H1 (cell line): ENCODE measurements around the gene FNDC11. TPM values are rescaled to one million over a fixed set of nuclear protein-coding genes. Genes with fewer than 3 reads are reported as not detected.
A peak's percentile ranks its signal among the peaks of the same experiment; 100 is the strongest.

ENCODE experiments used
- CTCF ChIA-PET: fragments of 300-600 bp; sonication (Branson Sonifier 250); formaldehyde crosslinking; loops from one replicate; lab custom pipeline; 2021; ENCODE audit not compliant: partially characterized antibody; lab: Charles Lee
- POLR2A ChIA-PET: fragments of 300-600 bp; sonication (Branson Sonifier 250); formaldehyde crosslinking; loops from one replicate; lab custom pipeline; 2021; ENCODE audit warnings: inconsistent platforms; ENCODE audit not compliant: partially characterized antibody; lab: Charles Lee
- DNase-seq, 2 experiments: peaks; one replicate each; pipeline versions ENCODE4 v3.0.0 to v3.0.0-alpha.2; 2010 to 2022; ENCODE audit warnings: low spot score in 2 of 2, low read depth in 1 of 2, mixed read lengths in 1 of 2
- FAIRE-seq: peaks from 2 replicates; lab custom pipeline; 2011; peaks lifted over from hg19 to GRCh38; lab: Jason Lieb, UNC
- H2AFZ ChIP-seq: 2 replicates; pipeline ENCODE4 v1.8.1; 2012; ENCODE audit warnings: low read length, inconsistent platforms
- H2AK5ac ChIP-seq: 2 replicates; pipeline ENCODE4 v1.6.1; 2013; ENCODE audit warnings: low read depth, low read length
- H2BK120ac ChIP-seq: replicated peaks from 2 replicates; pipeline ENCODE3; 2013; ENCODE audit warnings: low read depth, low read length, inconsistent platforms
- H2BK12ac ChIP-seq: 2 replicates; pipeline ENCODE4 v1.6.1; 2013; ENCODE audit warnings: low read depth, low read length
- H2BK15ac ChIP-seq: 2 replicates; pipeline ENCODE4 v1.6.1; 2013; ENCODE audit warnings: low read length
- H2BK20ac ChIP-seq: 2 replicates; pipeline ENCODE4 v1.6.1; 2013; ENCODE audit warnings: low read length
- H2BK5ac ChIP-seq: 2 replicates; pipeline ENCODE4 v1.6.1; 2013; ENCODE audit warnings: low read depth, low read length
- H3K14ac ChIP-seq: 2 replicates; pipeline ENCODE4 v1.6.1; 2013; ENCODE audit warnings: inconsistent platforms; ENCODE audit not compliant: insufficient read length
- H3K18ac ChIP-seq: 2 replicates; pipeline ENCODE4 v1.6.1; 2013; ENCODE audit warnings: low read length; ENCODE audit errors: extremely low read depth
- H3K23ac ChIP-seq: 2 replicates; pipeline ENCODE4 v1.6.1; 2013; ENCODE audit warnings: inconsistent platforms; ENCODE audit not compliant: insufficient read length
- H3K23me2 ChIP-seq: 2 replicates; pipeline ENCODE4 v1.6.1; 2013; ENCODE audit warnings: low read depth, low read length
- H3K27ac ChIP-seq: 2 replicates; pipeline ENCODE4 v1.6.1; 2011; ENCODE audit warnings: low read depth, low read length, inconsistent platforms
- H3K27me3 ChIP-seq, 4 experiments: replicated peaks in 1 of 4; 1 replicate in 1 of 4; 2 replicates in 3 of 4; pipeline versions ENCODE4 v1.6.1 to v1.8.1; 2011 to 2013; ENCODE audit warnings: low read length in 3 of 4, mild to moderate bottlenecking in 3 of 4, inconsistent platforms in 2 of 4, mixed read lengths in 2 of 4, moderate library complexity in 1 of 4; ENCODE audit not compliant: control insufficient read depth in 3 of 4, insufficient read depth in 3 of 4; ENCODE audit errors: extremely low read depth in 1 of 4
- H3K36me3 ChIP-seq, 4 experiments: 2 replicates each; pipeline versions ENCODE4 v1.6.1 to v1.8.1; 2011 to 2013; ENCODE audit warnings: mild to moderate bottlenecking in 4 of 4, low read length in 3 of 4, moderate library complexity in 2 of 4, control low read depth in 1 of 4, inconsistent platforms in 1 of 4; ENCODE audit not compliant: insufficient read depth in 4 of 4, control insufficient read depth in 2 of 4
- H3K4ac ChIP-seq: replicated peaks from 2 replicates; pipeline ENCODE3; 2013; ENCODE audit warnings: low read length, low read depth, mixed read lengths, inconsistent platforms; ENCODE audit not compliant: insufficient read length
- H3K4me1 ChIP-seq, 4 experiments: replicated peaks in 1 of 4; 1 replicate in 1 of 4; 2 replicates in 3 of 4; pipeline versions ENCODE4 v1.6.1 to v1.8.1; 2011 to 2013; ENCODE audit warnings: low read length in 3 of 4, inconsistent platforms in 2 of 4, mixed read lengths in 1 of 4; ENCODE audit not compliant: insufficient read depth in 4 of 4, control insufficient read depth in 3 of 4
- H3K4me2 ChIP-seq, 2 experiments: 2 replicates each; pipeline versions ENCODE4 v1.6.1 to v1.8.1; 2011 to 2013; ENCODE audit warnings: low read depth in 2 of 2, low read length in 2 of 2, control low read depth in 1 of 2, inconsistent platforms in 1 of 2, mild to moderate bottlenecking in 1 of 2; ENCODE audit not compliant: insufficient read depth in 1 of 2
- H3K4me3 ChIP-seq, 4 experiments: fragments of 200-600, 300-600 bp in 1 of 4; sonication (generic), shearing (Covaris generic), sonication (Bioruptor Twin) in 1 of 4; 2 replicates each; pipeline versions ENCODE4 v1.5.1 to v1.8.1; 2011 to 2016; ENCODE audit warnings: low read length in 4 of 4, low read depth in 3 of 4, control low read depth in 2 of 4, inconsistent platforms in 2 of 4, mild to moderate bottlenecking in 2 of 4, mixed read lengths in 1 of 4, moderate library complexity in 1 of 4; ENCODE audit not compliant: insufficient read depth in 2 of 4; ENCODE audit errors: extremely low read depth in 1 of 4
- H3K56ac ChIP-seq: replicated peaks from 2 replicates; pipeline ENCODE3; 2013; ENCODE audit warnings: low read depth, mild to moderate bottlenecking, mixed read lengths, low read length, inconsistent platforms; ENCODE audit not compliant: insufficient read length
- H3K79me1 ChIP-seq: 2 replicates; pipeline ENCODE4 v1.6.1; 2013; ENCODE audit warnings: low read depth, low read length, control low read depth
- H3K79me2 ChIP-seq, 2 experiments: 2 replicates each; pipeline versions ENCODE4 v1.6.1 to v1.8.1; 2012 to 2013; ENCODE audit warnings: low read length in 2 of 2, mild to moderate bottlenecking in 2 of 2, inconsistent platforms in 1 of 2; ENCODE audit not compliant: insufficient read depth in 2 of 2, control insufficient read depth in 1 of 2
- H3K9ac ChIP-seq, 4 experiments: replicated peaks in 1 of 4; 1 replicate in 1 of 4; 2 replicates in 3 of 4; pipeline versions ENCODE4 v1.6.1 to v1.8.1; 2011 to 2013; ENCODE audit warnings: low read depth in 3 of 4, low read length in 3 of 4, control low read depth in 2 of 4, mild to moderate bottlenecking in 2 of 4, moderate library complexity in 2 of 4, inconsistent platforms in 1 of 4; ENCODE audit errors: extremely low read depth in 1 of 4
- H3K9me3 ChIP-seq, 2 experiments: 2 replicates each; pipeline versions ENCODE4 v1.6.1 to v1.8.1; 2012 to 2013; ENCODE audit warnings: mild to moderate bottlenecking in 2 of 2, moderate library complexity in 2 of 2, control low read depth in 1 of 2, inconsistent platforms in 1 of 2, low read depth in 1 of 2, low read length in 1 of 2, mixed read lengths in 1 of 2; ENCODE audit not compliant: insufficient read depth in 2 of 2
- H4K20me1 ChIP-seq, 2 experiments: replicated peaks in 1 of 2; 2 replicates each; pipeline versions ENCODE3 to v1.8.1; 2011 to 2013; ENCODE audit warnings: inconsistent platforms in 2 of 2, low read length in 2 of 2, mild to moderate bottlenecking in 1 of 2; ENCODE audit not compliant: insufficient read depth in 2 of 2, control insufficient read depth in 1 of 2
- H4K5ac ChIP-seq: 2 replicates; pipeline ENCODE4 v1.6.1; 2013; ENCODE audit warnings: low read length, low read depth, mixed read lengths, inconsistent platforms; ENCODE audit not compliant: insufficient read length
- H4K8ac ChIP-seq: 2 replicates; pipeline ENCODE4 v1.8.0; 2013; ENCODE audit warnings: mild to moderate bottlenecking, moderate library complexity, low read length, inconsistent platforms; ENCODE audit not compliant: insufficient read depth; ENCODE audit errors: extremely low read depth
- H4K91ac ChIP-seq: replicated peaks from 2 replicates; pipeline ENCODE3; 2013; ENCODE audit warnings: low read length, mixed read lengths, inconsistent platforms; ENCODE audit not compliant: insufficient read length
- CEBPB ChIP-seq: IDR thresholded peaks from 2 replicates; pipeline ENCODE4 v1.6.1; 2012; ENCODE audit warnings: low read depth, low read length
- MAX ChIP-seq: IDR thresholded peaks from 2 replicates; pipeline ENCODE4 v1.6.1; 2012; ENCODE audit warnings: inconsistent platforms
- POLR2A ChIP-seq, 2 experiments: IDR thresholded peaks; 1 replicate in 1 of 2; 2 replicates in 1 of 2; pipeline ENCODE4 v1.6.1; 2011; ENCODE audit warnings: low read depth in 2 of 2, low read length in 2 of 2, mild to moderate bottlenecking in 2 of 2; ENCODE audit errors: control extremely low read depth in 1 of 2
- POLR2AphosphoS5 ChIP-seq: IDR thresholded peaks from 2 replicates; pipeline ENCODE4 v1.6.1; 2011; ENCODE audit warnings: low read depth, low read length
- TAF1 ChIP-seq: IDR thresholded peaks from 2 replicates; pipeline ENCODE4 v1.6.1; 2011; ENCODE audit warnings: mild to moderate bottlenecking, low read depth, low read length
- WGBS, 2 experiments: shearing (Covaris generic) in 1 of 2; methylation state at CpG; one replicate each; pipeline versions ENCODE4 v1.1.6 to v1.1.7; 2013 to 2015; ENCODE audit warnings: low lambda C conversion rate in 2 of 2, mixed read lengths in 2 of 2, inconsistent platforms in 1 of 2, low coverage in 1 of 2, missing lambda C conversion rate in 1 of 2; ENCODE audit not compliant: insufficient replicate concordance in 2 of 2, insufficient coverage in 1 of 2, insufficient read length in 1 of 2; ENCODE audit errors: extremely low coverage in 1 of 2, missing lambda C conversion rate in 1 of 2; 5-methylcytosine and 5-hydroxymethylcytosine counted together
- polyA plus RNA-seq, 7 experiments: library from polyadenylated mRNA; depleted of rRNA in 3 of 7; stranded (reverse) in 5 of 7; unstranded in 2 of 7; fragments of >200 nt in 5 of 7; fragments of 200-250 nt in 2 of 7; gene quantifications; 1 replicate in 5 of 7; 2 replicates in 1 of 7; 4 replicates in 1 of 7; pipeline versions ENCODE4 v1.2.1 to v1.2.3, GENCODE V29; 2011 to 2013; ENCODE audit warnings: missing spikeins in 2 of 7, mixed read lengths in 2 of 7
- total RNA-seq: library from RNA; stranded (reverse); fragmentation: NEBNext Ultra II Directional; extraction: Animal tissue kit (Norgen Biotek cat#: 25700); gene quantifications from 2 replicates; pipeline ENCODE4 v1.2.1, GENCODE V29; 2021

FNDC11 gene
- total and polyA plus RNA-seq, 2 of the 8 experiments (the other 6 are each of a cell fraction or from before 2014, with no cell fraction given), result 2.6 to 8.8 TPM

- DNase-seq, result no peak
- Histone ChIP-seq H3K23ac (no peak overlapping the region), H4K91ac (peak overlapping the region; percentile 36), H3K23me2 (no peaks in the 10 kb centered on the region; the same call in 1 of the 2 replicates), H3K9ac (no peak overlapping the region), H3K18ac (peak overlapping the region; percentile 71; the same call in 1 of the 2 replicates), H2BK5ac (peak overlapping the region; percentile 78; the same call in 1 of the 2 replicates), H4K5ac (no peak overlapping the region), H2BK120ac (no peak overlapping the region), H2BK12ac (peak overlapping the region; percentile 68; the same call in 1 of the 2 replicates), H3K4me1 (peaks cover 0 to 30% (median 14%) of the 10 kb centered on the region in 4 experiments; a peak in 6 of 7 replicates), H4K8ac (no peak overlapping the region), H3K9me3 (no peaks in the 10 kb centered on the region)
- 84% methylated on average over 10 of the region's 11 CpGs; no CpG with 5 or more reads in 1 of the 2 experiments for WGBS, 2 experiments
- no peak for FAIRE-seq
- POLR2A ChIA-PET, result interaction anchor here (1.0 to 2.3 kb wide), 2 partner anchors 14 to 27 kb away, joined by 3 to 10 read pairs; partner anchors contain the start of gene PPDPF
- TF ChIP-seq POLR2AphosphoS5 (no peak), POLR2A (IDR thresholded peaks at IDR 0.05; ENCODE audit: control extremely low read depth in 1 of 2, low read depth in 2 of 2, low read length in 2 of 2) (no peak), MAX (no peak), TAF1 (no peak), CEBPB (no peak)
- TF ChIP-seq, all 59 proteins: peak for 0
- no peak overlapping the region for H2AFZ ChIP-seq
- H2BK15ac ChIP-seq, result no peak overlapping the region
- H3K79me1 ChIP-seq, result no peaks in the 10 kb centered on the region
- H3K4me3 ChIP-seq, result no peak overlapping the region
- H3K36me3 ChIP-seq, result no peaks in the 10 kb centered on the region
- no peak overlapping the region for H3K4me2 ChIP-seq
- CTCF ChIA-PET, result interaction anchor here (1.4 kb wide), 1 partner anchor 11 kb away, joined by 7 read pairs; the partner anchor contains the start of gene PTK6
- no peak overlapping the region for H2BK20ac ChIP-seq
- H4K20me1 ChIP-seq, result no peaks in the 10 kb centered on the region
- no peak overlapping the region for H3K27ac ChIP-seq
- no peaks in the 10 kb centered on the region for H3K79me2 ChIP-seq
- no peak overlapping the region for H3K56ac ChIP-seq
- H3K4ac ChIP-seq, result peak overlapping the region; percentile 74
- H2AK5ac ChIP-seq, result no peak overlapping the region
- no peak overlapping the region for H3K14ac ChIP-seq
- H3K27me3 ChIP-seq, result no peaks in the 10 kb centered on the region
These were observed 5.4 kb upstream of the FNDC11 start for GRCh38 chr20:63548542-63548941.
